Nephron progenitor cell (in vitro differentiated cells): ENCODE measurements around the gene TCERG1.
A peak's percentile ranks its signal among the peaks of the same experiment; 100 is the strongest.

Experiments used
- DNase-seq: peaks from one replicate; pipeline ENCODE4 v3.0.0; 2021
- H3K27ac Mint-ChIP-seq: 2 replicates; pipeline ENCODE4 v1.8.0; 2021; ENCODE audit warnings: mild to moderate bottlenecking, moderate library complexity, mixed read lengths
- H3K27me3 Mint-ChIP-seq: 2 replicates; pipeline ENCODE4 v1.8.0; 2021; ENCODE audit warnings: mild to moderate bottlenecking, low read depth, mixed read lengths; ENCODE audit not compliant: poor library complexity
- H3K36me3 Mint-ChIP-seq: 2 replicates; pipeline ENCODE4 v1.8.0; 2021; ENCODE audit warnings: low read depth, mixed read lengths
- H3K4me1 Mint-ChIP-seq: 2 replicates; pipeline ENCODE4 v1.8.0; 2021; ENCODE audit warnings: mixed read lengths
- H3K4me3 Mint-ChIP-seq: 2 replicates; pipeline ENCODE4 v1.8.0; 2021; ENCODE audit warnings: mild to moderate bottlenecking, moderate library complexity, mixed read lengths
- H3K9me3 Mint-ChIP-seq: 2 replicates; pipeline ENCODE4 v1.8.0; 2021; ENCODE audit warnings: mild to moderate bottlenecking, moderate library complexity, mixed read lengths
- TF ChIP-seq, protein P1 (sequence below): fragments of 200-600 bp; sonication (generic); IDR thresholded peaks from 2 replicates; pipeline ENCODE4 v1.5.0; 2021; ENCODE audit warnings: antibody characterized with exemption

The TCERG1 gene

DNA sequence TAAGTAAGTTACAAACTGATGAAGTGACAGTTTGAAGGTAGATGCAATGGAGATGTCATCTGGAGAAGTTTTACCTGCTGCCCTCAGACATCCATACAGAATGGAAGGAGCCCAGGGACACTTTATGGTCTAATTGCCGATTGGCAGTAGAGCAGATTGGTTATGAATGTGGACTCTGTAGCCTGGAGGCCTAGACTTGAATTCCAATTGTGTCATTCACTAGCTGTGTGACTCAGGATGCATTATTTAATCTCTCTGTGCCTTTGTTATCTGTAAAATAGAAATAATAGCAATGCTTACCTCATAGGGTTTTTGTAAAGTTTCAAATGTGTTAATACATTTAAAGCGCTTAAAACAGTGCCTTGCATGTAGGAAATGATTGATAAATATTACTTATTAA, 5.2 kb upstream of the TCERG1 start:
- no peak overlapping the region for H3K27ac Mint-ChIP-seq
- peaks cover 28% of the 10 kb centered on the region for H3K27me3 Mint-ChIP-seq
- no peak for DNase-seq
- no peaks in the 10 kb centered on the region for H3K36me3 Mint-ChIP-seq
- no peaks in the 10 kb centered on the region for H3K9me3 Mint-ChIP-seq
- TF ChIP-seq, protein P1, sequence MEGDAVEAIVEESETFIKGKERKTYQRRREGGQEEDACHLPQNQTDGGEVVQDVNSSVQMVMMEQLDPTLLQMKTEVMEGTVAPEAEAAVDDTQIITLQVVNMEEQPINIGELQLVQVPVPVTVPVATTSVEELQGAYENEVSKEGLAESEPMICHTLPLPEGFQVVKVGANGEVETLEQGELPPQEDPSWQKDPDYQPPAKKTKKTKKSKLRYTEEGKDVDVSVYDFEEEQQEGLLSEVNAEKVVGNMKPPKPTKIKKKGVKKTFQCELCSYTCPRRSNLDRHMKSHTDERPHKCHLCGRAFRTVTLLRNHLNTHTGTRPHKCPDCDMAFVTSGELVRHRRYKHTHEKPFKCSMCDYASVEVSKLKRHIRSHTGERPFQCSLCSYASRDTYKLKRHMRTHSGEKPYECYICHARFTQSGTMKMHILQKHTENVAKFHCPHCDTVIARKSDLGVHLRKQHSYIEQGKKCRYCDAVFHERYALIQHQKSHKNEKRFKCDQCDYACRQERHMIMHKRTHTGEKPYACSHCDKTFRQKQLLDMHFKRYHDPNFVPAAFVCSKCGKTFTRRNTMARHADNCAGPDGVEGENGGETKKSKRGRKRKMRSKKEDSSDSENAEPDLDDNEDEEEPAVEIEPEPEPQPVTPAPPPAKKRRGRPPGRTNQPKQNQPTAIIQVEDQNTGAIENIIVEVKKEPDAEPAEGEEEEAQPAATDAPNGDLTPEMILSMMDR, result no peak
- no peak overlapping the region for H3K4me3 Mint-ChIP-seq
- H3K4me1 Mint-ChIP-seq, result peaks cover 10% of the 10 kb centered on the region

DNA sequence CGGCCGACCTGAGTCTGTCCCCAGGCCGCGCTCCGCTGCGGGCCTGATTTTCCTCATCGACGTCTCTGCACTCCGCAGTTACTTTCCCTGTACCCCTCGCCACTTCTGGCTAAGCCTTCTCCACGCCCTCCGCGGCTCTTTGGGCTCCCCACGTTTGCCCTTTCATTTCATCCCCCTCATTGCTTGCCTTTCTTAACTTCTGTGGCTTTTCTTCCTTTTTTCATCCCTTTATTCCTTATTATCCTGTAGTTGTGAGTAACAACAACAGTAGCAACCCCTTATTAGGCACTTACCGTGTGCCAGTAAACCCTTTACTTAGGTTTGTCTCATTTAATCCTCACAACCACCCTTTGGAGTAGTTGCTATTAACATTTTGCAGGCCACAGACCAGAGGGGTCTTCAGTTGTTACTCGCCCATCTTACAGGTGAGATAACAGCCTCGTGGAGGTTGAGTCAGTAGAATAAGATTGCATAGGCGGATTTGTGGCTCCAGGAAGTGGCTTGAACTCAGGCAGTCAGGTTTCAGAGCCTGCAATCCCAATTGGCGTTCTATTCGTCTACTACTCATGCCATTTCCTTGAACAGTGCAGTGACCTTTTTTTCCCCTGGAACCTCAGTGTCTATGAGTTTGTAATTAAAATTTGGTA, 724 bp downstream of the TCERG1 start:
- TF ChIP-seq, protein P1, result no peak
- H3K27me3 Mint-ChIP-seq, result peaks cover 6% of the 10 kb centered on the region
- H3K9me3 Mint-ChIP-seq, result no peaks in the 10 kb centered on the region
- peak overlapping the region; percentile 94 for H3K27ac Mint-ChIP-seq
- no peak for DNase-seq
- H3K4me1 Mint-ChIP-seq, result peaks cover 28% of the 10 kb centered on the region
- H3K4me3 Mint-ChIP-seq, result peak overlapping the region; percentile 95
- H3K36me3 Mint-ChIP-seq, result peaks cover 8% of the 10 kb centered on the region

DNA sequence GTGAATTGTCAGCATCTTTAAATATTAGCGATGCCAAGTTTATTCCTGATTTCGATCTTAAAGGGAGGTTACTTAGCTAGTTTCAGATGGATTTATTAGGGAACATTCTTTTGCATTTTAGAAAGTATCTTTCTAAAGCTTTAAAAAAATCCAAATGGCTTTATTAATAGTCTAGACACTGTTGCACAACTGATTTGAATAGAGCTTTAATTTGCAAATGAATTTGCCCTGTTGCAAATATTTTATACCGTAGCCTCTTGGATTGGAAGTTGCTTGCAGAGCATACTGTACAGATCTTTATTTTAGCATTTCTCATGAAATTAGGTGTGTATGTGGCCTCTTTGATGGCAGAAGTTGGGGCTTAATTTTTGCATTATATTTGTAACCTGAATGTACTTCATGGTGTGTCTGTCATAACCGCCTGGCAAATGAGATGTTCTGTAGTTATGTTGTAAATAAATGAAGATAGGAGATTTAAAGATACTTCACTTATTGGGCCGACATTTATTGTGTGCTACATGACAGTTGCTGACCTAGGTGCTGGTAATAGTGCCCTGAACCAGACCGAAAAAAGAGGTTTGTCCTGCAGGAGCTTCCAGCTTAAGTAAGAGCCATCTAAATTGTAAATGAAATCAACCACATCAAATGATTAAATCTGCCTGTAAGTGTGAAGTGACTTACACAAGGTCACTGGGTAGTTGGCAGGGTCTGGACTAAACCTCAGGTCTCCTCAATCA, 1.8 kb downstream of the TCERG1 start:
- Mint-ChIP-seq H3K27ac (peak overlapping the region; percentile 39), H3K4me1 (peaks cover 28% of the 10 kb centered on the region), H3K27me3 (peaks cover 3% of the 10 kb centered on the region), H3K9me3 (no peaks in the 10 kb centered on the region), H3K36me3 (peaks cover 15% of the 10 kb centered on the region), H3K4me3 (peak overlapping the region; percentile 95)
- TF ChIP-seq, protein P1, result no peak
- no peak for DNase-seq

GRCh38 chr5:146450002-146450401, 2.9 kb downstream of the TCERG1 start:
- TF ChIP-seq, protein P1, result no peak
- H3K36me3 Mint-ChIP-seq, result peaks cover 23% of the 10 kb centered on the region
- peak overlapping the region; percentile 95 for H3K4me3 Mint-ChIP-seq
- no peak for DNase-seq
- H3K4me1 Mint-ChIP-seq, result peaks cover 28% of the 10 kb centered on the region
- no peak overlapping the region for H3K27ac Mint-ChIP-seq
- no peaks in the 10 kb centered on the region for H3K27me3 Mint-ChIP-seq
- no peaks in the 10 kb centered on the region for H3K9me3 Mint-ChIP-seq

- Mint-ChIP-seq H3K9me3 (no peaks in the 10 kb centered on the region), H3K27ac (no peak overlapping the region), H3K4me1 (peaks cover 28% of the 10 kb centered on the region), H3K4me3 (no peak overlapping the region), H3K27me3 (no peaks in the 10 kb centered on the region), H3K36me3 (peaks cover 37% of the 10 kb centered on the region)
- DNase-seq, result no peak
- TF ChIP-seq, protein P1, result no peak
Observed at GRCh38 chr5:146451411-146451810, 4.3 kb downstream of the TCERG1 start.
